Gastrocnemius medialis (tissue), 4 donors: ENCODE measurements around the gene SFSWAP.

Experiments used
- CTCF ChIP-seq, 5 experiments: fragments of 450-650 bp in 3 of 5; fragments of 200-600 bp in 2 of 5; sonication (generic) in 2 of 5; IDR thresholded peaks in 4 of 5; conservative IDR thresholded peaks in 1 of 5; 1 replicate in 4 of 5; 2 replicates in 1 of 5; pipeline ENCODE4 v1.5.1; 2016 to 2019; ENCODE audit warnings: antibody characterized with exemption in 5 of 5, mild to moderate bottlenecking in 3 of 5, moderate library complexity in 3 of 5
- POLR2A ChIP-seq, 2 donors: fragments of 450-650 bp; IDR thresholded peaks; one replicate each; pipeline ENCODE4 v1.6.1; 2017; ENCODE audit warnings: antibody characterized with exemption in 2 of 2, mild to moderate bottlenecking in 2 of 2, moderate library complexity in 2 of 2

DNA sequence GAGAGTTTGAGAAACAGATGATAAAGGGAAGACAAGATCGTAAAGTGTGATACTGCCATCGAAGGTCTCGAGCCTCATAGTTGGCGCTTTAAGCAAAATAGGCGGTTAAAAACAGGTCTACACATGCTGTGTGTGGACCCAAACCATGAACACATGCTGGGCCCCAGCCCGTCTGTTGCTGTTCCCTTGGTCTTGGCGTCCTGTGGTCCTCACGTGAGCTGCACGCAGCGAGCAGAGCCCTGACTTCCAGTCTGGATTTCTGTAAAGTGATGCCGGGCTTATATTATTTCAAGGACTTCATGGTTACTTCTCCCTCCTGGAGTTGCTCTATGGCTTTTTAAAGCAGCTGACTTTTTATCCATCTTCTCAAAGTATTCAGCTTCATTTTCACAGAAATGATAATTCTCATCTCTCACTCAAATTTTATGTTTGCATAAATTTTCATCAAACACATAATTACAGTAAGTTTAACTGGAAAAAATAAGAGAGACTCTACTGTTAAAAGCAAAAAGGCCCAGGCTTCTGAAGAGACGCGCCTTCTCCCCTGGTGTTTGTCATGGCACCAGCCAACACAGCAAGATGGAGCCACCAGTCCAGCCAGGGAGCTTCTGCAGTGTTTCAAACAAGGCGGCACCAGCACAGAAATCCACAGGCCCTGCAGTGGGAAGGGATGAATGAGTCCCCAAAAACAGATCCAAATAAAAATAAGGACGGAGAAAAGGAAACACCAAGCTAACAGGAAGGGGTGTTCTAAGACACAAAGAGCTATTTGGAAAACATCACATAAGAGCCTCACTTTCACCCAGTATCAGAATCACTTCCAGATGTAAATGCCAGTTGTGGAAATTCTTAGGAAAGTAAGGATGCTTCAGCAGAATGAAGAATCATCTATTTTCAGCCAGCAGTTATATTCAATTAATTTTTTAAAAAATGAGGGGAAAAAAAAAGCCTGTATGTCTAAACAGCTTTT lies 24.9 kb downstream of the SFSWAP start:
- no peak for TF ChIP-seq CTCF (IDR thresholded peaks at IDR 0.05 in 4 of 5, conservative IDR thresholded peaks at IDR 0.05 in 1 of 5)
- no peak for TF ChIP-seq POLR2A (IDR thresholded peaks at IDR 0.05)
